Body of pancreas (tissue), 4 donors: Measurements from ENCODE around the gene ACBD6.

Source experiments
- POLR2A ChIP-seq, 3 donors: fragments of 450-650 bp; IDR thresholded peaks; one replicate each; pipeline ENCODE4 v1.6.1; 2016; ENCODE audit warnings: antibody characterized with exemption in 3 of 3, mild to moderate bottlenecking in 2 of 3
- TF ChIP-seq, protein P1 (sequence below), 7 experiments: fragments of 450-650 bp in 4 of 7; fragments of 200-600 bp in 3 of 7; sonication (generic) in 3 of 7; IDR thresholded peaks; one replicate each; pipeline ENCODE4 v1.5.1; 2016 to 2019; ENCODE audit warnings: antibody characterized with exemption in 7 of 7

DNA sequence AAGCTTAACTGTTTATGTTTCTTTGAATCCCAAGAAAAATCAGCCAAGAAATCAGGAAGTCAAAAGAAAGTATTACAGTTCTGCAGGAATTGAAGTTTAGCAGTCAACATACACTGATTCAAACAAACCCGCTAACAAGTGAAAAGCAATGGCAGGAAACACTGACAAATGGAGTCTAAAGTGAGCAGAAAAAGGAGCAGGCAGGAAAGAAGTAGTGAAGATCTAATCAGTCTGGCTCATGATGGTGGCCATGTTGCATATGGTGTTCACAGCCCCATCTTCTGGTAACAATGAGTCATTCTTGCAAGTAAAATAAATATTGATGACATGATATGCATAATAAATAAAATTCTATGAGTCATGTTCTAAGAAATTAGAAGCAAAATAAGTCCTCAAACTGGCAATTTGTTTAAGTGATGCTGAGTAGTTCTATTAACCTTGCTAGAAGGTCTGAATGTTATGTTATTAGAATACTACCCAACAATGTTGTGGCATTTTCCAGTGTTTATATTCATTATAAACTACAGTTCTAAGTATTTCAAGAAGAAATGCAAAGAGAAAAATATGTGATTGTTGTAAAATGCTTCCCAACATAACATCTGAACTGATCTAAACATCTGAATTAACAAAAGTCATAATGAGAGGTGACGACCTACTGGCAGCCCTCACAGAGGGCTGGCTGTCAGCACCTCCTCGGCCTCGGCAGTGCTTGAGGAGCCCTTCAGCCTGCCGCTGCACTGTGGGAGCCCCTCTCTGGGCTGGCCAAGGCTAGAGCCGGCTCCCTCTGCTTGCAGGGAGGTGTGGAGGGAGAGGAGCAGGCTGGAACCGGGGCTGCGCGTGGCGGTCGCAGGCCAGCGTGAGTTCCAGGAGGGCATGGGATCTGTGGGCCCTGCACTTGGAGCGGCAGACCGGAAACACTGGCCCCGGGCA, 5.7 kb upstream of the ACBD6 start:
- TF ChIP-seq, protein P1, sequence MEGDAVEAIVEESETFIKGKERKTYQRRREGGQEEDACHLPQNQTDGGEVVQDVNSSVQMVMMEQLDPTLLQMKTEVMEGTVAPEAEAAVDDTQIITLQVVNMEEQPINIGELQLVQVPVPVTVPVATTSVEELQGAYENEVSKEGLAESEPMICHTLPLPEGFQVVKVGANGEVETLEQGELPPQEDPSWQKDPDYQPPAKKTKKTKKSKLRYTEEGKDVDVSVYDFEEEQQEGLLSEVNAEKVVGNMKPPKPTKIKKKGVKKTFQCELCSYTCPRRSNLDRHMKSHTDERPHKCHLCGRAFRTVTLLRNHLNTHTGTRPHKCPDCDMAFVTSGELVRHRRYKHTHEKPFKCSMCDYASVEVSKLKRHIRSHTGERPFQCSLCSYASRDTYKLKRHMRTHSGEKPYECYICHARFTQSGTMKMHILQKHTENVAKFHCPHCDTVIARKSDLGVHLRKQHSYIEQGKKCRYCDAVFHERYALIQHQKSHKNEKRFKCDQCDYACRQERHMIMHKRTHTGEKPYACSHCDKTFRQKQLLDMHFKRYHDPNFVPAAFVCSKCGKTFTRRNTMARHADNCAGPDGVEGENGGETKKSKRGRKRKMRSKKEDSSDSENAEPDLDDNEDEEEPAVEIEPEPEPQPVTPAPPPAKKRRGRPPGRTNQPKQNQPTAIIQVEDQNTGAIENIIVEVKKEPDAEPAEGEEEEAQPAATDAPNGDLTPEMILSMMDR (IDR thresholded peaks at IDR 0.05) = no peak
- no peak for TF ChIP-seq POLR2A (IDR thresholded peaks at IDR 0.05)
